Activated naive CD4-positive, alpha-beta T cell (primary cell): ENCODE measurements around the gene NPHS1.
"Not testable (repeated sequence)": the region's sequence is repeated elsewhere in the genome, so short reads cannot be mapped to it uniquely, and the experiment has no call there.

Source experiments
- DNase-seq, 4 experiments: peaks; one replicate each; lab custom pipeline; 2025; lab: John Stamatoyannopoulos, UW

The NPHS1 gene

GRCh38 chr19:35847911-35848310, 4.4 kb downstream of the NPHS1 start:
- DNase-seq = no peak

- no peak for DNase-seq
These were observed 6.2 kb downstream of the NPHS1 start for GRCh38 chr19:35846038-35846668.

- no peak for DNase-seq
These were observed 6.9 kb downstream of the NPHS1 start for GRCh38 chr19:35845215-35846037.

GRCh38 chr19:35844482-35845214, 7.7 kb downstream of the NPHS1 start:
- no peak for DNase-seq

- DNase-seq = no peak
These were observed 8.4 kb downstream of the NPHS1 start for GRCh38 chr19:35843676-35844481.

GRCh38 chr19:35842666-35843272, 9.5 kb downstream of the NPHS1 start:
- no peak for DNase-seq

GRCh38 chr19:35841961-35842595, 10.2 kb downstream of the NPHS1 start:
- DNase-seq = no peak

- DNase-seq = not testable (repeated sequence)
These were observed 16.2 kb downstream of the NPHS1 start for GRCh38 chr19:35836096-35836495.

- DNase-seq = no peak
These were observed 18.3 kb downstream of the NPHS1 start for GRCh38 chr19:35833972-35834371.

- DNase-seq = no peak
These were observed 20.2 kb downstream of the NPHS1 start for GRCh38 chr19:35832054-35832453.

- DNase-seq = no peak
These were observed 21.3 kb downstream of the NPHS1 start for GRCh38 chr19:35830986-35831385.

- peak in 1 of 4 experiments; percentile 37 for DNase-seq
These were observed 23.5 kb downstream of the NPHS1 start for GRCh38 chr19:35828692-35829301.

- no peak for DNase-seq
These were observed 28.2 kb downstream of the NPHS1 start for GRCh38 chr19:35824150-35824549.

GRCh38 chr19:35822579-35822978, 29.7 kb downstream of the NPHS1 start:
- no peak for DNase-seq

- DNase-seq = no peak
These were observed 33.9 kb downstream of the NPHS1 start for GRCh38 chr19:35818445-35818844.

- no peak for DNase-seq
These were observed 35.5 kb downstream of the NPHS1 start for GRCh38 chr19:35816846-35817245.

GRCh38 chr19:35816262-35816661, 36.0 kb downstream of the NPHS1 start:
- DNase-seq = no peak

GRCh38 chr19:35813043-35813890, 39.0 kb downstream of the NPHS1 start:
- DNase-seq = no peak

GRCh38 chr19:35812220-35813042, 39.9 kb downstream of the NPHS1 start, which contains the start of gene PRODH2:
Gene PRODH2, minus strand, starts transcription at chr19:35812845. Its CDS starts 40 bp downstream, at chr19:35812805.
- no peak for DNase-seq
